22Rv1 (cell line): Measurements from ENCODE around the gene CARMIL1.

Experiments
- H3K27ac ChIP-seq: fragments of 450-650 bp; 2 replicates; pipeline ENCODE4 v1.5.1; 2017
- ZFX ChIP-seq: fragments of 450-650 bp; IDR thresholded peaks from 2 replicates; pipeline ENCODE4 v1.6.1; 2017; ENCODE audit warnings: antibody characterized with exemption, borderline replicate concordance
- TF ChIP-seq, protein P1 (sequence below): fragments of 450-650 bp; IDR thresholded peaks from 2 replicates; pipeline ENCODE4 v1.5.1; 2017; ENCODE audit warnings: mild to moderate bottlenecking

Gene CARMIL1

GRCh38 chr6:25315194-25316177 is 36.3 kb downstream of the CARMIL1 start:
- H3K27ac ChIP-seq: no peak overlapping the region
- TF ChIP-seq ZFX: no peak
- TF ChIP-seq, protein P1, sequence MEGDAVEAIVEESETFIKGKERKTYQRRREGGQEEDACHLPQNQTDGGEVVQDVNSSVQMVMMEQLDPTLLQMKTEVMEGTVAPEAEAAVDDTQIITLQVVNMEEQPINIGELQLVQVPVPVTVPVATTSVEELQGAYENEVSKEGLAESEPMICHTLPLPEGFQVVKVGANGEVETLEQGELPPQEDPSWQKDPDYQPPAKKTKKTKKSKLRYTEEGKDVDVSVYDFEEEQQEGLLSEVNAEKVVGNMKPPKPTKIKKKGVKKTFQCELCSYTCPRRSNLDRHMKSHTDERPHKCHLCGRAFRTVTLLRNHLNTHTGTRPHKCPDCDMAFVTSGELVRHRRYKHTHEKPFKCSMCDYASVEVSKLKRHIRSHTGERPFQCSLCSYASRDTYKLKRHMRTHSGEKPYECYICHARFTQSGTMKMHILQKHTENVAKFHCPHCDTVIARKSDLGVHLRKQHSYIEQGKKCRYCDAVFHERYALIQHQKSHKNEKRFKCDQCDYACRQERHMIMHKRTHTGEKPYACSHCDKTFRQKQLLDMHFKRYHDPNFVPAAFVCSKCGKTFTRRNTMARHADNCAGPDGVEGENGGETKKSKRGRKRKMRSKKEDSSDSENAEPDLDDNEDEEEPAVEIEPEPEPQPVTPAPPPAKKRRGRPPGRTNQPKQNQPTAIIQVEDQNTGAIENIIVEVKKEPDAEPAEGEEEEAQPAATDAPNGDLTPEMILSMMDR: no peak

DNA sequence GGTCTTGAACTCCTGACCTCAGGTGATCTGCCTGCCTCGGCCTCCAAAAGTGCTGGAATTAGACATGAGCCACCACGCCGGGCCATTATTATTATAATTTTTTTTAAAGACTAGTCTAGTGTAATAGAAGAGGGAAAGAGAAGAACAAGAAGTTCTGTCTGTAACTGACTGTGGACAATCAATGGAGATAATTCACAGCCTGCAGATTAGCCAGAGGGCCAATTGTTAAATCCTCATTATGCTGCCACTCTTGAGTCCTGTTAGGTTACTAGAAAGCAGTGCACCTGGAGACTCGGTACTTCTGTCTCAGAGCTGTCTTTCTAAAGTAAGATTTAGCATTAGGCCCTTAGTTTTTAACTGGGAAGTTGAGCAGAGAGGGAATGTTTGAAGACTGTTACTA is 37.5 kb downstream of the CARMIL1 start:
- TF ChIP-seq, protein P1: no peak
- TF ChIP-seq ZFX: no peak
- no peak overlapping the region for H3K27ac ChIP-seq

GRCh38 chr6:25318589-25318988 is 39.4 kb downstream of the CARMIL1 start:
- H3K27ac ChIP-seq: no peak overlapping the region
- TF ChIP-seq, protein P1: no peak
- TF ChIP-seq ZFX: no peak

GRCh38 chr6:25320459-25320858 is 41.3 kb downstream of the CARMIL1 start:
- TF ChIP-seq ZFX: no peak
- TF ChIP-seq, protein P1: no peak
- no peak overlapping the region for H3K27ac ChIP-seq

- TF ChIP-seq, protein P1: no peak
- no peak for TF ChIP-seq ZFX
- H3K27ac ChIP-seq: no peak overlapping the region
These were observed 43.5 kb downstream of the CARMIL1 start for GRCh38 chr6:25322692-25323091.

DNA sequence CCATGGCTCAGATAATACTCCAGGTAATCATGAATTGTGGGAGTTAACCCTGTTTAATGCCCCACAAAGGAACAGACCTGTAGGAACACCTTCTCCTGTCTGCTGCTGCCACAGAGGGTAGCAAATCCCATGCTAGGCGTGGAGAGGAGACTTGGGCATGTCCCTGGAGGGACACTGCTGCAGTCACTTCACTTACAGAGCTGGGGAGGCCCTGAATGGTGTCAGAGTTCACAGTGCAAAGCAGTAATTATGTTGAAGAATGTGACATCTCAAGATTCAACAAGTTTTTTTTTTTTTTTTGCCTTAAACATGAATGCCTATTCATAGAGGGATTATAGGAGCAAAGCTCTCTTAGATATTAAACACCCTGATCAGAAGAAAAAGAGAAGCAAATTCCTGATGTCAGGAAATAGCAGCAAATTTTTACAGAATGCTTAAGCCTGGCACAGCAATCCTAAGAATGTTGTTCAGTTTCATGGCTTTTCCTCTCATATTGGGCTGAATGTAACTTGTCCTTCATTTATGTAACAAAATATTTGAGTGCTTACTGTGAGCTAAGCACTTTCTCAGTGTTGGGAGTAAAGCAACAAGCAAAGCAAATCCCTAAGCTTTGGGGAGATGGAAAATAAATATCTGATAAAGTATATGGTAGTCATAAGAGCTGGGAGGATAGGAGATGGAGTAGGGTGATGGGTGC is 45.0 kb downstream of the CARMIL1 start:
- TF ChIP-seq, protein P1: no peak
- TF ChIP-seq ZFX: no peak
- no peak overlapping the region for H3K27ac ChIP-seq

GRCh38 chr6:25326126-25326525 is 47.0 kb downstream of the CARMIL1 start:
- no peak for TF ChIP-seq ZFX
- TF ChIP-seq, protein P1: no peak
- no peak overlapping the region for H3K27ac ChIP-seq
